B cell (primary cell): ENCODE measurements around the gene ZSWIM6. TPM values are rescaled to one million over a fixed set of nuclear protein-coding genes. Genes with fewer than 3 reads are reported as not detected.

Experiments used
- ATAC-seq: fragments of 200-7000 bp; cut with Tn5 transposase; one replicate; pipeline ENCODE4 v1.10.0; 2021; ENCODE audit warnings: low read depth, mild to moderate bottlenecking, moderate number of reproducible peaks, moderate library complexity
- CTCF ChIA-PET: fragments of 350-600 bp; sonication (Branson Sonifier 250); formaldehyde crosslinking; loops from one replicate; lab custom pipeline; 2021; ENCODE audit warnings: antibody characterized with exemption, inconsistent platforms; lab: Charles Lee
- POLR2A ChIA-PET: fragments of 350-600 bp; sonication (Branson Sonifier 250); formaldehyde crosslinking; loops from one replicate; lab custom pipeline; 2021; ENCODE audit warnings: antibody characterized with exemption; lab: Charles Lee
- DNase-seq: peaks from one replicate; pipeline ENCODE4 v3.0.0; 2013
- H2AFZ ChIP-seq: 2 replicates; pipeline ENCODE4 v1.6.1; 2012; ENCODE audit warnings: mild to moderate bottlenecking, low read depth, low read length; ENCODE audit not compliant: insufficient read depth, poor library complexity, severe bottlenecking
- H3K27ac ChIP-seq, 2 donors: 1 replicate in 1 of 2; 2 replicates in 1 of 2; pipeline ENCODE4 v1.5.1; 2012 to 2013; ENCODE audit warnings: low read length in 2 of 2, mild to moderate bottlenecking in 2 of 2, moderate library complexity in 1 of 2
- H3K27me3 ChIP-seq, 4 experiments: fragments of 200-600 bp in 1 of 4; sonication (generic) in 1 of 4; replicated peaks in 1 of 4; 1 replicate in 2 of 4; 2 replicates in 2 of 4; pipeline versions ENCODE4 v1.6.1 to v1.7.0; 2013 to 2016; ENCODE audit warnings: low read length in 3 of 4, mild to moderate bottlenecking in 2 of 4, mixed read lengths in 1 of 4, moderate library complexity in 1 of 4; ENCODE audit not compliant: insufficient read depth in 4 of 4, control insufficient read depth in 3 of 4; ENCODE audit errors: control extremely low read depth in 1 of 4
- H3K36me3 ChIP-seq, 2 experiments: replicated peaks in 1 of 2; 1 replicate in 1 of 2; 2 replicates in 1 of 2; pipeline versions ENCODE4 v1.6.1 to v1.7.1; 2013; ENCODE audit warnings: low read length in 1 of 2; ENCODE audit not compliant: insufficient read depth in 2 of 2, control insufficient read depth in 1 of 2; ENCODE audit errors: control extremely low read depth in 1 of 2, extremely low read depth in 1 of 2
- H3K4me1 ChIP-seq, 2 donors: fragments of 200-600 bp in 1 of 2; sonication (generic) in 1 of 2; 1 replicate in 1 of 2; 2 replicates in 1 of 2; pipeline versions ENCODE4 v1.5.1 to v1.6.1; 2013 to 2017; ENCODE audit warnings: low read length in 2 of 2; ENCODE audit not compliant: control insufficient read depth in 2 of 2, insufficient read depth in 2 of 2
- H3K4me2 ChIP-seq: replicated peaks from 2 replicates; pipeline ENCODE3; 2012; ENCODE audit warnings: mild to moderate bottlenecking, low read depth, low read length; ENCODE audit not compliant: poor library complexity, severe bottlenecking
- H3K4me3 ChIP-seq, 5 experiments: fragments of 200-600 bp in 1 of 5; sonication (generic) in 1 of 5; 1 replicate in 3 of 5; 2 replicates in 2 of 5; pipeline versions ENCODE4 v1.5.1 to v1.7.0; 2011 to 2016; ENCODE audit warnings: low read length in 4 of 5, mild to moderate bottlenecking in 4 of 5, low read depth in 2 of 5, control low read depth in 1 of 5, moderate library complexity in 1 of 5; ENCODE audit not compliant: insufficient read depth in 1 of 5; ENCODE audit errors: control extremely low read depth in 1 of 5, extremely low read depth in 1 of 5
- H3K79me2 ChIP-seq: fragments of 200-600 bp; sonication (generic); one replicate; pipeline ENCODE4 v1.6.0; 2016; ENCODE audit warnings: low read length; ENCODE audit not compliant: control insufficient read depth, insufficient read depth
- H3K9ac ChIP-seq: fragments of 200-600 bp; sonication (generic); 2 replicates; pipeline ENCODE4 v1.6.1; 2017; ENCODE audit warnings: mild to moderate bottlenecking, low read length, moderate library complexity
- H3K9me3 ChIP-seq, 3 donors: one replicate each; pipeline versions ENCODE4 v1.6.1 to v1.7.1; 2013; ENCODE audit warnings: low read length in 2 of 3; ENCODE audit not compliant: control insufficient read depth in 2 of 3, insufficient read depth in 1 of 3; ENCODE audit errors: control extremely low read depth in 1 of 3
- H4K20me1 ChIP-seq: 2 replicates; pipeline ENCODE4 v1.6.0; 2012; ENCODE audit warnings: mild to moderate bottlenecking, low read length; ENCODE audit not compliant: insufficient read depth, control insufficient read depth, poor library complexity, severe bottlenecking
- H3K27ac Mint-ChIP-seq: one replicate; pipeline ENCODE4 v1.8.0; 2021; ENCODE audit warnings: mixed read lengths
- H3K27me3 Mint-ChIP-seq: one replicate; pipeline ENCODE4 v1.8.0; 2021; ENCODE audit warnings: mixed read lengths
- H3K4me1 Mint-ChIP-seq: one replicate; pipeline ENCODE4 v1.8.0; 2021; ENCODE audit warnings: mixed read lengths
- H3K4me3 Mint-ChIP-seq: one replicate; pipeline ENCODE4 v1.8.0; 2021; ENCODE audit warnings: mixed read lengths
- H3K9me3 Mint-ChIP-seq: one replicate; pipeline ENCODE4 v1.8.0; 2022; ENCODE audit warnings: mixed read lengths; ENCODE audit not compliant: insufficient read depth
- EZH2 ChIP-seq: IDR thresholded peaks from 2 replicates; pipeline ENCODE4 v1.6.1; 2012; ENCODE audit warnings: borderline replicate concordance, low read depth, mild to moderate bottlenecking, moderate library complexity, low read length; ENCODE audit not compliant: insufficient read depth, poor library complexity, severe bottlenecking
- WGBS: methylation state at CpG from one replicate; pipeline ENCODE4 v1.1.5; 2013; ENCODE audit warnings: missing lambda C conversion rate; ENCODE audit not compliant: insufficient coverage; 5-methylcytosine and 5-hydroxymethylcytosine counted together
- intact Hi-C: fragments of 100-400 bp; cut with micrococcal nuclease; formaldehyde crosslinking; loops from one replicate; pipeline ENCODE4 v1.10.0; 2022
- polyA plus RNA-seq: library from polyadenylated mRNA; depleted of rRNA; stranded (reverse); fragments of >200 nt; gene quantifications from 2 replicates; pipeline ENCODE4 v1.2.3, GENCODE V29; 2012
- total RNA-seq, 2 donors: library from RNA; stranded (reverse); fragments of 120-200 nt in 1 of 2; gene quantifications; 1 replicate in 1 of 2; 2 replicates in 1 of 2; pipeline versions ENCODE4 v1.2.3 to v1.2.4, GENCODE V29; 2013 to 2022
- TF ChIP-seq, protein P1 (sequence below): fragments of 200-600 bp; IDR thresholded peaks from one replicate; pipeline ENCODE4 v1.8.0; 2022; ENCODE audit warnings: antibody characterized with exemption, mild to moderate bottlenecking

Gene ZSWIM6
- total and polyA plus RNA-seq, 2 donors (not counting 1 experiment from before 2014, with no cell fraction given), result 7.9 to 16.4 TPM

DNA sequence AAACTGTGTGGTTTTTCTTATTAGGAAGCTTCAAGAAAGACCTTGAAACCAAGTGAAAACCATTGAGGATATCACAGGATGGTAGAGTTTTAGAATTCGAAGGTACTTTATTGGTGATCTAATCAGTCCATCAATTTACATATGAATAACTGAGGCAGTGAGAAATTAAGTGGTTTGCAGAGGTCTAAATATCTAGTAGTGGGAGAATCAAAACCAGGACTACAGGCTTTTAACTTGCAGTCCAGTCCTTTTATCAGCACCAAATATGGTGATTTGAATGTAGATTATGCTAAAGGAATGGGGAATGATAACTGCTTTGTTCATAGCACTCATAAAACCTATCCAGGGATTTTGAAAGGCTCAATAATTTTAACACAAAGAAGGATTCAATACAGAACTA, 85.8 kb downstream of the ZSWIM6 start:
- DNase-seq (no peak), ATAC-seq (no peak)
- Histone ChIP-seq H3K9ac (no peak overlapping the region), H3K9me3 (peaks cover 0 to 5% (median 2%) of the 10 kb centered on the region in 3 donors), H3K79me2 (peaks cover 75% of the 10 kb centered on the region), H4K20me1 (peaks cover 48% of the 10 kb centered on the region), H3K4me2 (no peak overlapping the region), H3K4me3 (no peak overlapping the region), H3K27me3 (no peaks in the 10 kb centered on the region), H2AFZ (no peak overlapping the region), H3K27ac (no peak overlapping the region), H3K36me3 (no peaks in the 10 kb centered on the region), H3K4me1 (no peaks in the 10 kb centered on the region)
- peaks cover 37% of the 10 kb centered on the region for H3K4me1 Mint-ChIP-seq
- no peaks in the 10 kb centered on the region for H3K27me3 Mint-ChIP-seq
- intact Hi-C loops, result no loop called here
- no peak overlapping the region for H3K4me3 Mint-ChIP-seq
- H3K27ac Mint-ChIP-seq, result no peak overlapping the region
- WGBS, result no CpG with 5 or more reads among the region's 1 CpG
- CTCF ChIA-PET, result no interaction called here
- no peak for TF ChIP-seq EZH2
- TF ChIP-seq, protein P1, sequence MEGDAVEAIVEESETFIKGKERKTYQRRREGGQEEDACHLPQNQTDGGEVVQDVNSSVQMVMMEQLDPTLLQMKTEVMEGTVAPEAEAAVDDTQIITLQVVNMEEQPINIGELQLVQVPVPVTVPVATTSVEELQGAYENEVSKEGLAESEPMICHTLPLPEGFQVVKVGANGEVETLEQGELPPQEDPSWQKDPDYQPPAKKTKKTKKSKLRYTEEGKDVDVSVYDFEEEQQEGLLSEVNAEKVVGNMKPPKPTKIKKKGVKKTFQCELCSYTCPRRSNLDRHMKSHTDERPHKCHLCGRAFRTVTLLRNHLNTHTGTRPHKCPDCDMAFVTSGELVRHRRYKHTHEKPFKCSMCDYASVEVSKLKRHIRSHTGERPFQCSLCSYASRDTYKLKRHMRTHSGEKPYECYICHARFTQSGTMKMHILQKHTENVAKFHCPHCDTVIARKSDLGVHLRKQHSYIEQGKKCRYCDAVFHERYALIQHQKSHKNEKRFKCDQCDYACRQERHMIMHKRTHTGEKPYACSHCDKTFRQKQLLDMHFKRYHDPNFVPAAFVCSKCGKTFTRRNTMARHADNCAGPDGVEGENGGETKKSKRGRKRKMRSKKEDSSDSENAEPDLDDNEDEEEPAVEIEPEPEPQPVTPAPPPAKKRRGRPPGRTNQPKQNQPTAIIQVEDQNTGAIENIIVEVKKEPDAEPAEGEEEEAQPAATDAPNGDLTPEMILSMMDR, result no peak
- peaks cover 4% of the 10 kb centered on the region for H3K9me3 Mint-ChIP-seq
- POLR2A ChIA-PET, result interaction anchor here (0.6 kb wide), 1 partner anchor 464 kb away, joined by 3 read pairs; no protein-coding TSS in a partner anchor

GRCh38 chr5:61419106-61419505, 87.0 kb downstream of the ZSWIM6 start:
- intact Hi-C loops, result no loop called here
- Histone ChIP-seq H3K4me3 (no peak overlapping the region), H3K27ac (no peak overlapping the region), H3K9ac (no peak overlapping the region), H4K20me1 (peaks cover 53% of the 10 kb centered on the region), H3K36me3 (no peaks in the 10 kb centered on the region), H3K4me2 (no peak overlapping the region), H3K79me2 (peaks cover 81% of the 10 kb centered on the region), H3K9me3 (peaks cover 0 to 5% (median 2%) of the 10 kb centered on the region in 3 donors), H2AFZ (no peak overlapping the region), H3K27me3 (no peaks in the 10 kb centered on the region), H3K4me1 (no peaks in the 10 kb centered on the region)
- no peak for ATAC-seq
- Mint-ChIP-seq H3K27me3 (no peaks in the 10 kb centered on the region), H3K27ac (no peak overlapping the region), H3K4me3 (no peak overlapping the region), H3K4me1 (peaks cover 43% of the 10 kb centered on the region), H3K9me3 (peaks cover 4% of the 10 kb centered on the region)
- POLR2A ChIA-PET, result no interaction called here
- DNase-seq, result no peak
- CTCF ChIA-PET, result no interaction called here
- TF ChIP-seq, protein P1, result no peak
- TF ChIP-seq EZH2, result no peak
- 100% methylated on average over 2 of the region's 2 CpGs for WGBS
